KBM-7 (cell line): ENCODE results near the gene STX10.

ENCODE experiments used
- DNase-seq: peaks from one replicate; pipeline ENCODE4 v3.0.0-alpha.2; 2015
- in situ Hi-C: fragments of 300-500 bp; cut with MboI; formaldehyde crosslinking; loops from 2 replicates; pipeline ENCODE4 v1.14.3; 2020; ENCODE audit warnings: low sequenced_read_pairs, low pct_unique_long_range_greater_than_20kb, mixed read lengths

STX10 gene

GRCh38 chr19:13122980-13123957, 26.9 kb downstream of the STX10 start:
- in situ Hi-C loops = no loop called here

GRCh38 chr19:13122275-13122878, 27.8 kb downstream of the STX10 start:
- in situ Hi-C loops = no loop called here
- no peak for DNase-seq

More at GRCh38 chr19:13122980-13123957, 26.9 kb downstream of the STX10 start:
- DNase-seq = no peak

- no peak for DNase-seq
- in situ Hi-C loops = no loop called here
Observed at GRCh38 chr19:13121551-13122274, 28.5 kb downstream of the STX10 start.

GRCh38 chr19:13120817-13121216, 29.4 kb downstream of the STX10 start:
- in situ Hi-C loops = no loop called here
- no peak for DNase-seq

GRCh38 chr19:13120031-13120430, 30.1 kb downstream of the STX10 start:
- in situ Hi-C loops = no loop called here
- DNase-seq = no peak

GRCh38 chr19:13119627-13120026, 30.5 kb downstream of the STX10 start:
- in situ Hi-C loops = no loop called here

GRCh38 chr19:13118424-13119193, 31.6 kb downstream of the STX10 start:
- in situ Hi-C loops = no loop called here
- DNase-seq = peak; percentile 34

More at GRCh38 chr19:13119627-13120026, 30.5 kb downstream of the STX10 start:
- no peak for DNase-seq

- peak; percentile 89 for DNase-seq
- in situ Hi-C loops = no loop called here
Observed at GRCh38 chr19:13117772-13118423, 32.3 kb downstream of the STX10 start, which contains the start of gene NACC1. Gene NACC1 (plus strand): TSS chr19:13118264. CDS start chr19:13135208, 16,944 bp downstream.

- in situ Hi-C loops = no loop called here
- no peak for DNase-seq
Observed at GRCh38 chr19:13117176-13117771, 32.9 kb downstream of the STX10 start.

GRCh38 chr19:13116282-13117175, 33.6 kb downstream of the STX10 start, which contains the start of gene TRMT1:
Gene TRMT1 (minus strand): TSS chr19:13116740. CDS start chr19:13116399, 341 bp downstream.
- in situ Hi-C loops = no loop called here
- peak; percentile 96 for DNase-seq

GRCh38 chr19:13115936-13116281, 34.3 kb downstream of the STX10 start:
- in situ Hi-C loops = no loop called here
- DNase-seq = no peak

GRCh38 chr19:13112555-13112954, 37.6 kb downstream of the STX10 start:
- in situ Hi-C loops = no loop called here
- DNase-seq = no peak

GRCh38 chr19:13110099-13110610, 40.0 kb downstream of the STX10 start:
- no peak for DNase-seq
- in situ Hi-C loops = no loop called here

GRCh38 chr19:13109361-13110098, 40.6 kb downstream of the STX10 start:
- in situ Hi-C loops = no loop called here
- no peak for DNase-seq

GRCh38 chr19:13104848-13105711, 45.1 kb downstream of the STX10 start:
- peak; percentile 57 for DNase-seq
- in situ Hi-C loops = no loop called here
